OCI-LY3 (cell line): Measurements from ENCODE around the gene BRI3.

Experiments used
- H2AFZ ChIP-seq: fragments of 200-600, 300-600 bp; shearing (Covaris generic); 2 replicates; pipeline ENCODE4 v1.6.0; 2014; ENCODE audit warnings: antibody characterized with exemption, low read depth, low read length
- H3K27ac ChIP-seq: fragments of 200-600, 300-600 bp; sonication (generic); 2 replicates; pipeline ENCODE4 v1.5.1; 2014; ENCODE audit warnings: mild to moderate bottlenecking, low read length, moderate library complexity, mixed read lengths
- H3K27me3 ChIP-seq: fragments of 200-600, 300-600 bp; sonication (generic); 2 replicates; pipeline ENCODE4 v1.6.1; 2014; ENCODE audit warnings: low read depth, low read length, mixed read lengths
- H3K36me3 ChIP-seq: fragments of 200-600, 300-600 bp; sonication (generic); replicated peaks from 2 replicates; pipeline ENCODE3; 2014; ENCODE audit warnings: low read depth, low read length, mixed read lengths
- H3K4me1 ChIP-seq: fragments of 300-600, 200-600 bp; sonication (generic); 2 replicates; pipeline ENCODE4 v1.6.1; 2014; ENCODE audit warnings: low read length, mixed read lengths
- H3K4me2 ChIP-seq: fragments of 200-600, 300-600 bp; sonication (generic); 2 replicates; pipeline ENCODE4 v1.6.1; 2014; ENCODE audit warnings: low read length, mixed read lengths
- H3K4me3 ChIP-seq: fragments of 300-600, 200-600 bp; sonication (generic); 2 replicates; pipeline ENCODE4 v1.5.1; 2014; ENCODE audit warnings: antibody characterized with exemption, mild to moderate bottlenecking, low read length, moderate library complexity
- H3K79me2 ChIP-seq: fragments of 300-600, 200-600 bp; shearing (Covaris generic); 2 replicates; pipeline ENCODE4 v1.6.1; 2014; ENCODE audit warnings: mild to moderate bottlenecking, low read length, mixed read lengths
- H3K9ac ChIP-seq: fragments of 300-600, 200-600 bp; shearing (Covaris generic); 2 replicates; pipeline ENCODE4 v1.6.0; 2014; ENCODE audit warnings: mild to moderate bottlenecking, low read length, moderate library complexity
- H3K9me3 ChIP-seq: fragments of 200-600, 300-600 bp; shearing (Covaris generic); 2 replicates; pipeline ENCODE4 v1.6.1; 2014; ENCODE audit warnings: low read length, mixed read lengths; ENCODE audit not compliant: insufficient read depth
- H4K20me1 ChIP-seq: fragments of 200-600, 300-600 bp; sonication (generic); 2 replicates; pipeline ENCODE4 v1.6.1; 2016; ENCODE audit warnings: low read length, mixed read lengths; ENCODE audit not compliant: insufficient read depth
- EZH2phosphoT487 ChIP-seq: fragments of 200-600 bp; shearing (Covaris generic); IDR thresholded peaks from 2 replicates; pipeline ENCODE4 v1.6.1; 2018; ENCODE audit warnings: antibody characterized with exemption, mixed run types, low read depth
- TF ChIP-seq, protein P1 (sequence below): fragments of 200-600, 300-600 bp; sonication (generic); IDR thresholded peaks from 2 replicates; pipeline ENCODE4 v1.5.1; 2014; ENCODE audit warnings: antibody characterized with exemption, low read length, low read depth

BRI3 gene

DNA sequence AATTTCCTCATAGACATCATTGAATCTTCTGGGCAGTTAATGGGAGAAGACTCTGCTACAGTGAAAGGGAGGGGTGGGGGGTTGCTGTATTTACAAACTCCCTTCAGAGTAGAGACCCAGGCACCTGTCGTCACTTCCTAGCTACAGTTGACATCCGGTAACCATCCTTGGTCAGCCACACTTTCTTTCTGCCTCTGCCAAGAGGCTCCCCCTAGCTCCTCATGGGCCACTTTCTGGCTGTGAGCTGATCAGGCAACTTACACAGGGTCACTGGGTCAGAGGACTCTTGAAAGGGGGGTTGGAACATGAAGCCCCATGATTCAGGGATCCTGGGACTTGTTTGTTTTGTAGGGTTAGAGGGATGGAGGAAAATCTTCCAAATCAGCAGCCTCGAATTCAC is 30.7 kb upstream of the BRI3 start:
- no peaks in the 10 kb centered on the region for H3K9me3 ChIP-seq
- peak overlapping the region; percentile 91 for H3K4me2 ChIP-seq
- peak overlapping the region; percentile 89 for H3K4me3 ChIP-seq
- H3K79me2 ChIP-seq, result peaks cover 7% of the 10 kb centered on the region
- H3K4me1 ChIP-seq, result peaks cover 19% of the 10 kb centered on the region
- no peaks in the 10 kb centered on the region for H3K36me3 ChIP-seq
- H4K20me1 ChIP-seq, result no peaks in the 10 kb centered on the region
- no peak for TF ChIP-seq EZH2phosphoT487
- TF ChIP-seq, protein P1, sequence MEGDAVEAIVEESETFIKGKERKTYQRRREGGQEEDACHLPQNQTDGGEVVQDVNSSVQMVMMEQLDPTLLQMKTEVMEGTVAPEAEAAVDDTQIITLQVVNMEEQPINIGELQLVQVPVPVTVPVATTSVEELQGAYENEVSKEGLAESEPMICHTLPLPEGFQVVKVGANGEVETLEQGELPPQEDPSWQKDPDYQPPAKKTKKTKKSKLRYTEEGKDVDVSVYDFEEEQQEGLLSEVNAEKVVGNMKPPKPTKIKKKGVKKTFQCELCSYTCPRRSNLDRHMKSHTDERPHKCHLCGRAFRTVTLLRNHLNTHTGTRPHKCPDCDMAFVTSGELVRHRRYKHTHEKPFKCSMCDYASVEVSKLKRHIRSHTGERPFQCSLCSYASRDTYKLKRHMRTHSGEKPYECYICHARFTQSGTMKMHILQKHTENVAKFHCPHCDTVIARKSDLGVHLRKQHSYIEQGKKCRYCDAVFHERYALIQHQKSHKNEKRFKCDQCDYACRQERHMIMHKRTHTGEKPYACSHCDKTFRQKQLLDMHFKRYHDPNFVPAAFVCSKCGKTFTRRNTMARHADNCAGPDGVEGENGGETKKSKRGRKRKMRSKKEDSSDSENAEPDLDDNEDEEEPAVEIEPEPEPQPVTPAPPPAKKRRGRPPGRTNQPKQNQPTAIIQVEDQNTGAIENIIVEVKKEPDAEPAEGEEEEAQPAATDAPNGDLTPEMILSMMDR, result no peak
- H3K27ac ChIP-seq, result no peak overlapping the region
- H2AFZ ChIP-seq, result no peak overlapping the region
- H3K27me3 ChIP-seq, result no peaks in the 10 kb centered on the region
- 0 out of 2 replicates have a peak overlapping the region, but pooled peaks have one; percentile 61 for H3K9ac ChIP-seq

- Histone ChIP-seq H4K20me1 (no peaks in the 10 kb centered on the region), H3K27me3 (no peaks in the 10 kb centered on the region), H3K36me3 (no peaks in the 10 kb centered on the region), H3K4me1 (peaks cover 19% of the 10 kb centered on the region), H3K4me2 (peak overlapping the region; percentile 91), H3K9ac (peak overlapping the region; percentile 61), H3K9me3 (no peaks in the 10 kb centered on the region), H2AFZ (peak overlapping the region; percentile 95; the same call in 1 of the 2 replicates), H3K4me3 (peak overlapping the region; percentile 89), H3K27ac (no peak overlapping the region), H3K79me2 (peaks cover 7% of the 10 kb centered on the region)
- no peak for TF ChIP-seq EZH2phosphoT487
- TF ChIP-seq, protein P1, result no peak
Observed at GRCh38 chr7:98251231-98251600, 30.3 kb upstream of the BRI3 start.

GRCh38 chr7:98251601-98252424 is 29.7 kb upstream of the BRI3 start, which contains the start of gene TECPR1:
Gene TECPR1 (minus strand): TSS chr7:98252232. CDS start chr7:98246146, 6,086 bp downstream.
- H3K79me2 ChIP-seq, result peaks cover 7% of the 10 kb centered on the region
- no peaks in the 10 kb centered on the region for H3K36me3 ChIP-seq
- peak within 1 kb of the TSS; percentile 89 for H3K4me3 ChIP-seq
- H3K27me3 ChIP-seq, result no peaks in the 10 kb centered on the region
- H3K27ac ChIP-seq, result no peak within 1 kb of the TSS
- peaks cover 19% of the 10 kb centered on the region for H3K4me1 ChIP-seq
- peak within 1 kb of the TSS; percentile 95 for H2AFZ ChIP-seq
- no peaks in the 10 kb centered on the region for H4K20me1 ChIP-seq
- TF ChIP-seq, protein P1, result no peak
- TF ChIP-seq EZH2phosphoT487, result no peak
- peak within 1 kb of the TSS; percentile 61 for H3K9ac ChIP-seq
- H3K4me2 ChIP-seq, result peak within 1 kb of the TSS; percentile 91
- H3K9me3 ChIP-seq, result no peaks in the 10 kb centered on the region

GRCh38 chr7:98252425-98253054 is 28.9 kb upstream of the BRI3 start:
- H3K4me1 ChIP-seq, result peaks cover 19% of the 10 kb centered on the region
- H3K79me2 ChIP-seq, result peaks cover 7% of the 10 kb centered on the region
- H3K27me3 ChIP-seq, result no peaks in the 10 kb centered on the region
- H3K9me3 ChIP-seq, result no peaks in the 10 kb centered on the region
- peak overlapping the region; percentile 83 for H2AFZ ChIP-seq
- no peaks in the 10 kb centered on the region for H3K36me3 ChIP-seq
- H3K4me3 ChIP-seq, result peak overlapping the region; percentile 89
- TF ChIP-seq, protein P1, result no peak
- TF ChIP-seq EZH2phosphoT487, result no peak
- H4K20me1 ChIP-seq, result no peaks in the 10 kb centered on the region
- H3K4me2 ChIP-seq, result peak overlapping the region; percentile 80
- no peak overlapping the region for H3K27ac ChIP-seq
- H3K9ac ChIP-seq, result peak overlapping the region; percentile 59
